HepG2 (cell line): ENCODE results near the gene MTHFD1. TPM values are rescaled to one million over a fixed set of nuclear protein-coding genes. Genes with fewer than 3 reads are reported as not detected.
A peak's percentile ranks its signal among the peaks of the same experiment; 100 is the strongest.

ENCODE experiments used
- GFI1 ChIP-seq: sonication (generic); formaldehyde crosslinking; IDR thresholded peaks from 2 replicates; pipeline ENCODE4 v1.5.0; 2020; ENCODE audit warnings: missing genetic modification reagents, mild to moderate bottlenecking, borderline replicate concordance
- KAT2B ChIP-seq: fragments of 150-350 bp; IDR thresholded peaks from 2 replicates; pipeline ENCODE4 v1.6.1; 2014; ENCODE audit warnings: low read depth, low read length, borderline replicate concordance
- RBFOX2 ChIP-seq: fragments of 200-400 bp; formaldehyde crosslinking; IDR thresholded peaks from 2 replicates; pipeline ENCODE4 v1.6.1; 2017; ENCODE audit warnings: low read depth, mild to moderate bottlenecking, low read length
- RCOR2 ChIP-seq: IDR thresholded peaks from 2 replicates; pipeline ENCODE4 v1.6.1; 2016; ENCODE audit warnings: missing biosample characterization, missing genetic modification reagents
- REPIN1 ChIP-seq: sonication (generic); formaldehyde crosslinking; IDR thresholded peaks from 2 replicates; pipeline ENCODE4 v1.8.0; 2022; ENCODE audit warnings: missing genetic modification reagents, low read depth, mild to moderate bottlenecking, borderline replicate concordance
- SIN3A ChIP-seq: IDR thresholded peaks from 2 replicates; pipeline ENCODE4 v1.6.1; 2011; ENCODE audit warnings: low read depth, mild to moderate bottlenecking, control low read depth, low read length, borderline replicate concordance
- XBP1 ChIP-seq: sonication (generic); formaldehyde crosslinking; IDR thresholded peaks from 2 replicates; pipeline ENCODE4 v1.5.0; 2020; ENCODE audit warnings: missing genetic modification reagents
- ZFX ChIP-seq: sonication (generic); formaldehyde crosslinking; IDR thresholded peaks from 2 replicates; pipeline ENCODE4 v1.4.0; 2020; ENCODE audit warnings: mild to moderate bottlenecking, low read depth, missing genetic modification reagents, moderate library complexity
- ZNF383 ChIP-seq: sonication (generic); formaldehyde crosslinking; IDR thresholded peaks from 2 replicates; pipeline ENCODE4 v1.4.0; 2020; ENCODE audit warnings: missing genetic modification reagents, mild to moderate bottlenecking, borderline replicate concordance
- ZNF44 ChIP-seq: sonication (generic); formaldehyde crosslinking; IDR thresholded peaks from 2 replicates; pipeline ENCODE4 v1.5.1; 2020; ENCODE audit warnings: mild to moderate bottlenecking, missing genetic modification reagents
- ZNF496 ChIP-seq: sonication (generic); formaldehyde crosslinking; IDR thresholded peaks from 2 replicates; pipeline ENCODE4 v1.8.1; 2023; ENCODE audit warnings: mild to moderate bottlenecking, moderate library complexity, missing genetic modification reagents; ENCODE audit not compliant: insufficient replicate concordance
- ZNF510 ChIP-seq: sonication (generic); formaldehyde crosslinking; IDR thresholded peaks from 2 replicates; pipeline ENCODE4 v1.4.0; 2020; ENCODE audit warnings: low read depth, mild to moderate bottlenecking, missing genetic modification reagents
- ZNF709 ChIP-seq: sonication (generic); formaldehyde crosslinking; IDR thresholded peaks from 2 replicates; pipeline ENCODE4 v1.5.0; 2020; ENCODE audit warnings: mild to moderate bottlenecking, missing genetic modification reagents
- ZNF746 ChIP-seq: sonication (generic); formaldehyde crosslinking; IDR thresholded peaks from 2 replicates; pipeline ENCODE4 v1.8.0; 2022; ENCODE audit warnings: mild to moderate bottlenecking, missing genetic modification reagents
- ZNF749 ChIP-seq: sonication (generic); formaldehyde crosslinking; IDR thresholded peaks from 2 replicates; pipeline ENCODE4 v1.8.0; 2022; ENCODE audit warnings: mild to moderate bottlenecking, missing genetic modification reagents, moderate library complexity, borderline replicate concordance
- polyA plus RNA-seq, 8 experiments: library from polyadenylated mRNA; depleted of rRNA in 3 of 8; stranded (reverse) in 7 of 8; unstranded in 1 of 8; fragments of >200 nt; fragmentation: Illumina TruSeq in 4 of 8; extraction: Trizol in 4 of 8; gene quantifications; 2 replicates each; pipeline versions ENCODE4 v1.2.1 to v1.2.3, GENCODE V29; 2011 to 2016; ENCODE audit warnings: low read depth in 4 of 8, missing spikeins in 1 of 8, mixed read lengths in 1 of 8; ENCODE audit not compliant: insufficient read depth in 1 of 8
- total RNA-seq, 5 experiments: library from RNA; depleted of rRNA; stranded (reverse); fragments of >200 nt; fragmentation: Illumina TruSeq; extraction: Trizol; gene quantifications; 2 replicates each; pipeline ENCODE4 v1.2.3, GENCODE V29; 2016; ENCODE audit warnings: low read depth in 1 of 5
- TF ChIP-seq, protein P1 (sequence below): IDR thresholded peaks from 2 replicates; pipeline ENCODE4 v1.6.1; 2016
- TF ChIP-seq, protein P2 (sequence below), 2 experiments: sonication (generic) in 1 of 2; formaldehyde crosslinking in 1 of 2; IDR thresholded peaks; 2 replicates each; pipeline versions ENCODE4 v1.4.0 to v1.6.1; 2016 to 2020; ENCODE audit warnings: borderline replicate concordance in 1 of 2, low read depth in 1 of 2, mild to moderate bottlenecking in 1 of 2, missing genetic modification reagents in 1 of 2
- TF ChIP-seq, protein P3 (sequence below): sonication (generic); formaldehyde crosslinking; IDR thresholded peaks from 2 replicates; pipeline ENCODE4 v1.8.0; 2022; ENCODE audit warnings: mild to moderate bottlenecking, missing genetic modification reagents, moderate library complexity
- TF ChIP-seq, protein P4 (sequence below): sonication (generic); formaldehyde crosslinking; IDR thresholded peaks from 2 replicates; pipeline ENCODE4 v1.5.1; 2020; ENCODE audit warnings: missing genetic modification reagents, mild to moderate bottlenecking, borderline replicate concordance

Gene MTHFD1
- total and polyA plus RNA-seq, 2 of the 13 experiments (the other 11 are each of a cell fraction or from before 2014, with no cell fraction given): 31.0 to 106 TPM

DNA sequence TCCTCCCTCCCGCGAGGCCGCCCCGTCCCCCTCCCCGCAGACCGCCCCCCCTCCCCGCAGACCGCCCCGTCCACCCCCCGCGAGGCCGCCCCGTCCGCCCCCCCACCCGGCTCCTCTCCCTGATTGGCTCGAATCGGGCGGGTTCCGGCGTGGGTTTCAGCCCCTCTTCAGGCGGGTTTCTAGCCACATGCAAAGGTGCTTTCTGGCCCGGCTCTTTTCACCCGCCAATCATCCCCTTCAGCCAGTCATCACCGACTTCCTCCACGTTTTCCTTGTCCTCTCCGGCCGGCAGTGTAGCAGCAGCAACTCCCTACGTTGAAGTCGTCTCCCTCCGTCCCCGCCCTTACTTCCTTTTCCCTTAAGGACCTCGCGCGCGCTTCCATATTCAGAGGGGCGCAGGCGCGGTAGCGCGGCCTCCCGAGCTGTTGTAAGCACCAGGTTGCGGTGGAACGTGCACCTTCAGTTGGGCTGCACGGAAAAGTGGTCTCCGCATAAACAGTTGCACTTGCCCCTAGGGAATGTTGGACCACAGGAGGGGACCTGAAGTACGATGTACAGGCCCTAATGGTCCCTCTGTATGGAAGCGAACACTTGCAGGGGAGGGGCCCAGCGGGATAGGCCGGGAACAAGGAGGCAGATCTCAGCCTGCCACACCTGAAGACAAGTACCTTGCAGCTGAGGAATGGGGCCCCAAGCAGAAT is 49.4 kb upstream of the MTHFD1 start (continued):
- TF ChIP-seq, protein P1, sequence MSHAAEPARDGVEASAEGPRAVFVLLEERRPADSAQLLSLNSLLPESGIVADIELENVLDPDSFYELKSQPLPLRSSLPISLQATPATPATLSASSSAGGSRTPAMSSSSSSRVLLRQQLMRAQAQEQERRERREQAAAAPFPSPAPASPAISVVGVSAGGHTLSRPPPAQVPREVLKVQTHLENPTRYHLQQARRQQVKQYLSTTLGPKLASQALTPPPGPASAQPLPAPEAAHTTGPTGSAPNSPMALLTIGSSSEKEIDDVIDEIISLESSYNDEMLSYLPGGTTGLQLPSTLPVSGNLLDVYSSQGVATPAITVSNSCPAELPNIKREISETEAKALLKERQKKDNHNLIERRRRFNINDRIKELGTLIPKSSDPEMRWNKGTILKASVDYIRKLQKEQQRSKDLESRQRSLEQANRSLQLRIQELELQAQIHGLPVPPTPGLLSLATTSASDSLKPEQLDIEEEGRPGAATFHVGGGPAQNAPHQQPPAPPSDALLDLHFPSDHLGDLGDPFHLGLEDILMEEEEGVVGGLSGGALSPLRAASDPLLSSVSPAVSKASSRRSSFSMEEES (CRISPR knock-in tag): peak; percentile 35; the same call in 1 of the 2 replicates
- TF ChIP-seq ZNF749: no peak
- peak; percentile 65 for TF ChIP-seq GFI1 (CRISPR knock-in tag)
- no peak for TF ChIP-seq RCOR2 (CRISPR knock-in tag)
- no peak for TF ChIP-seq ZNF496 (CRISPR knock-in tag)
- TF ChIP-seq ZNF44 (CRISPR knock-in tag): no peak; the same call in 1 of the 2 replicates
- TF ChIP-seq, protein P2, sequence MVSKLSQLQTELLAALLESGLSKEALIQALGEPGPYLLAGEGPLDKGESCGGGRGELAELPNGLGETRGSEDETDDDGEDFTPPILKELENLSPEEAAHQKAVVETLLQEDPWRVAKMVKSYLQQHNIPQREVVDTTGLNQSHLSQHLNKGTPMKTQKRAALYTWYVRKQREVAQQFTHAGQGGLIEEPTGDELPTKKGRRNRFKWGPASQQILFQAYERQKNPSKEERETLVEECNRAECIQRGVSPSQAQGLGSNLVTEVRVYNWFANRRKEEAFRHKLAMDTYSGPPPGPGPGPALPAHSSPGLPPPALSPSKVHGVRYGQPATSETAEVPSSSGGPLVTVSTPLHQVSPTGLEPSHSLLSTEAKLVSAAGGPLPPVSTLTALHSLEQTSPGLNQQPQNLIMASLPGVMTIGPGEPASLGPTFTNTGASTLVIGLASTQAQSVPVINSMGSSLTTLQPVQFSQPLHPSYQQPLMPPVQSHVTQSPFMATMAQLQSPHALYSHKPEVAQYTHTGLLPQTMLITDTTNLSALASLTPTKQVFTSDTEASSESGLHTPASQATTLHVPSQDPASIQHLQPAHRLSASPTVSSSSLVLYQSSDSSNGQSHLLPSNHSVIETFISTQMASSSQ (IDR thresholded peaks at IDR 0.05; ENCODE audit: low read depth): no peak
- TF ChIP-seq, protein P2 (CRISPR knock-in tag; IDR thresholded peaks at IDR 0.05; ENCODE audit: borderline replicate concordance): 0 out of 2 replicates have a peak, but pooled peaks have one; percentile 26
- no peak for TF ChIP-seq XBP1 (CRISPR knock-in tag)
- no peak for TF ChIP-seq REPIN1
- peak; percentile 17; the same call in 1 of the 2 replicates for TF ChIP-seq ZNF746 (CRISPR knock-in tag)
- no peak for TF ChIP-seq ZNF510 (CRISPR knock-in tag)
- TF ChIP-seq, protein P3, sequence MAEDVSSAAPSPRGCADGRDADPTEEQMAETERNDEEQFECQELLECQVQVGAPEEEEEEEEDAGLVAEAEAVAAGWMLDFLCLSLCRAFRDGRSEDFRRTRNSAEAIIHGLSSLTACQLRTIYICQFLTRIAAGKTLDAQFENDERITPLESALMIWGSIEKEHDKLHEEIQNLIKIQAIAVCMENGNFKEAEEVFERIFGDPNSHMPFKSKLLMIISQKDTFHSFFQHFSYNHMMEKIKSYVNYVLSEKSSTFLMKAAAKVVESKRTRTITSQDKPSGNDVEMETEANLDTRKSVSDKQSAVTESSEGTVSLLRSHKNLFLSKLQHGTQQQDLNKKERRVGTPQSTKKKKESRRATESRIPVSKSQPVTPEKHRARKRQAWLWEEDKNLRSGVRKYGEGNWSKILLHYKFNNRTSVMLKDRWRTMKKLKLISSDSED: no peak
- no peak for TF ChIP-seq KAT2B
- TF ChIP-seq RBFOX2: peak; percentile 31
- no peak; the same call in 1 of the 2 replicates for TF ChIP-seq SIN3A
- TF ChIP-seq ZNF709 (CRISPR knock-in tag): no peak
- TF ChIP-seq ZFX (CRISPR knock-in tag): peak; percentile 88
- no peak for TF ChIP-seq ZNF383
- TF ChIP-seq, protein P4, sequence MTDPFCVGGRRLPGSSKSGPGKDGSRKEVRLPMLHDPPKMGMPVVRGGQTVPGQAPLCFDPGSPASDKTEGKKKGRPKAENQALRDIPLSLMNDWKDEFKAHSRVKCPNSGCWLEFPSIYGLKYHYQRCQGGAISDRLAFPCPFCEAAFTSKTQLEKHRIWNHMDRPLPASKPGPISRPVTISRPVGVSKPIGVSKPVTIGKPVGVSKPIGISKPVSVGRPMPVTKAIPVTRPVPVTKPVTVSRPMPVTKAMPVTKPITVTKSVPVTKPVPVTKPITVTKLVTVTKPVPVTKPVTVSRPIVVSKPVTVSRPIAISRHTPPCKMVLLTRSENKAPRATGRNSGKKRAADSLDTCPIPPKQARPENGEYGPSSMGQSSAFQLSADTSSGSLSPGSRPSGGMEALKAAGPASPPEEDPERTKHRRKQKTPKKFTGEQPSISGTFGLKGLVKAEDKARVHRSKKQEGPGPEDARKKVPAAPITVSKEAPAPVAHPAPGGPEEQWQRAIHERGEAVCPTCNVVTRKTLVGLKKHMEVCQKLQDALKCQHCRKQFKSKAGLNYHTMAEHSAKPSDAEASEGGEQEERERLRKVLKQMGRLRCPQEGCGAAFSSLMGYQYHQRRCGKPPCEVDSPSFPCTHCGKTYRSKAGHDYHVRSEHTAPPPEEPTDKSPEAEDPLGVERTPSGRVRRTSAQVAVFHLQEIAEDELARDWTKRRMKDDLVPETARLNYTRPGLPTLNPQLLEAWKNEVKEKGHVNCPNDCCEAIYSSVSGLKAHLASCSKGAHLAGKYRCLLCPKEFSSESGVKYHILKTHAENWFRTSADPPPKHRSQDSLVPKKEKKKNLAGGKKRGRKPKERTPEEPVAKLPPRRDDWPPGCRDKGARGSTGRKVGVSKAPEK (CRISPR knock-in tag): peak; percentile 51; the same call in 1 of the 2 replicates
